GM12878 (cell line): Measurements from ENCODE around the gene TIGAR. TPM values are rescaled to one million over a fixed set of nuclear protein-coding genes. Genes with fewer than 3 reads are reported as not detected.

ENCODE experiments used
- ATF7 ChIP-seq: fragments of 450-650 bp; IDR thresholded peaks from 2 replicates; pipeline ENCODE4 v1.6.1; 2016; ENCODE audit warnings: low read depth, mild to moderate bottlenecking
- CEBPB ChIP-seq, 2 experiments: fragments of 150-350 bp in 1 of 2; IDR thresholded peaks; 2 replicates each; pipeline ENCODE4 v1.6.1; 2012 to 2014; ENCODE audit warnings: low read depth in 2 of 2, low read length in 2 of 2, borderline replicate concordance in 1 of 2, inconsistent platforms in 1 of 2
- EGR1 ChIP-seq, 2 experiments: IDR thresholded peaks; 1 replicate in 1 of 2; 2 replicates in 1 of 2; pipeline ENCODE4 v1.6.1; 2011 to 2012; ENCODE audit warnings: low read depth in 2 of 2, low read length in 2 of 2, borderline replicate concordance in 1 of 2, mild to moderate bottlenecking in 1 of 2, moderate library complexity in 1 of 2
- GABPA ChIP-seq: IDR thresholded peaks from 2 replicates; pipeline ENCODE4 v1.6.1; 2014; ENCODE audit warnings: antibody characterized with exemption, low read depth, mild to moderate bottlenecking, inconsistent platforms
- MEF2A ChIP-seq: IDR thresholded peaks from 2 replicates; pipeline ENCODE4 v1.6.1; 2011; ENCODE audit warnings: low read depth, mild to moderate bottlenecking, low read length, moderate library complexity; ENCODE audit not compliant: insufficient read depth
- MYB ChIP-seq: fragments of 150-350 bp; IDR thresholded peaks from 2 replicates; pipeline ENCODE4 v1.6.1; 2014; ENCODE audit warnings: mild to moderate bottlenecking, low read depth, low read length, borderline replicate concordance
- NFYB ChIP-seq: IDR thresholded peaks from 2 replicates; pipeline ENCODE4 v1.6.1; 2011; ENCODE audit warnings: low read depth, mild to moderate bottlenecking, low read length, improper control_type of control experiment, moderate library complexity; ENCODE audit not compliant: insufficient read depth
- PAX8 ChIP-seq: fragments of 450-650 bp; IDR thresholded peaks from 2 replicates; pipeline ENCODE4 v1.6.1; 2017; ENCODE audit warnings: mild to moderate bottlenecking, moderate library complexity
- POLR2AphosphoS5 ChIP-seq: IDR thresholded peaks from 2 replicates; pipeline ENCODE4 v1.6.1; 2011; ENCODE audit warnings: mild to moderate bottlenecking, low read length, inconsistent platforms
- POU2F2 ChIP-seq: IDR thresholded peaks from 3 replicates; pipeline ENCODE4 v1.6.1; 2011; ENCODE audit warnings: low read depth, mild to moderate bottlenecking, low read length, borderline replicate concordance
- RCOR1 ChIP-seq: conservative IDR thresholded peaks from 2 replicates; pipeline ENCODE4 v1.6.1; 2012; ENCODE audit warnings: low read depth, low read length, improper control_type of control experiment
- RFX5 ChIP-seq: IDR thresholded peaks from 2 replicates; pipeline ENCODE4 v1.6.1; 2011; ENCODE audit warnings: low read depth, low read length, improper control_type of control experiment
- RUNX3 ChIP-seq: IDR thresholded peaks from 2 replicates; pipeline ENCODE4 v1.6.1; 2012; ENCODE audit warnings: low read length, inconsistent platforms
- polyA plus RNA-seq, 11 experiments: library from polyadenylated mRNA; depleted of rRNA in 4 of 11; unstranded in 6 of 11; stranded (reverse) in 5 of 11; fragments of >200 nt; fragmentation: Nextera tagmentation in 4 of 11; fragmentation: Illumina TruSeq in 1 of 11; extraction: Ambion mirVana in 4 of 11; extraction: Trizol in 1 of 11; gene quantifications; 1 replicate in 1 of 11; 2 replicates in 10 of 11; pipeline versions ENCODE4 v1.2.1 to v1.2.3, GENCODE V29; 2011 to 2016; ENCODE audit warnings: inconsistent platforms in 2 of 11, missing spikeins in 2 of 11, low read depth in 1 of 11
- total RNA-seq, 4 experiments: library from RNA; depleted of rRNA in 3 of 4; stranded (reverse); fragments of >200 nt in 3 of 4; fragmentation: Illumina TruSeq in 1 of 4; extraction: Trizol in 1 of 4; gene quantifications; 2 replicates each; pipeline versions ENCODE4 v1.2.1 to v1.2.3, GENCODE V29; 2013 to 2021
- TF ChIP-seq, protein P1 (sequence below): fragments of 450-650 bp; IDR thresholded peaks from 2 replicates; pipeline ENCODE4 v1.6.1; 2016; ENCODE audit warnings: mild to moderate bottlenecking, moderate library complexity, borderline replicate concordance
- TF ChIP-seq, protein P2 (sequence below): fragments of 450-650 bp; formaldehyde crosslinking; IDR thresholded peaks from 2 replicates; pipeline ENCODE4 v1.5.0; 2022; ENCODE audit warnings: mild to moderate bottlenecking, missing genetic modification characterization
- TF ChIP-seq, protein P3 (sequence below): fragments of 450-650 bp; IDR thresholded peaks from 2 replicates; pipeline ENCODE4 v1.6.1; 2017; ENCODE audit warnings: low read depth, mild to moderate bottlenecking, moderate library complexity
- TF ChIP-seq, protein P4 (sequence below): fragments of 450-650 bp; IDR thresholded peaks from 2 replicates; pipeline ENCODE4 v1.6.1; 2017; ENCODE audit warnings: mild to moderate bottlenecking, low read depth, inconsistent platforms; ENCODE audit not compliant: poor library complexity, severe bottlenecking

TIGAR gene
- total and polyA plus RNA-seq, 10 of the 15 experiments (the other 5 are each of a cell fraction or from before 2014, with no cell fraction given), result 7.6 to 45.7 (median 16.5) TPM

DNA sequence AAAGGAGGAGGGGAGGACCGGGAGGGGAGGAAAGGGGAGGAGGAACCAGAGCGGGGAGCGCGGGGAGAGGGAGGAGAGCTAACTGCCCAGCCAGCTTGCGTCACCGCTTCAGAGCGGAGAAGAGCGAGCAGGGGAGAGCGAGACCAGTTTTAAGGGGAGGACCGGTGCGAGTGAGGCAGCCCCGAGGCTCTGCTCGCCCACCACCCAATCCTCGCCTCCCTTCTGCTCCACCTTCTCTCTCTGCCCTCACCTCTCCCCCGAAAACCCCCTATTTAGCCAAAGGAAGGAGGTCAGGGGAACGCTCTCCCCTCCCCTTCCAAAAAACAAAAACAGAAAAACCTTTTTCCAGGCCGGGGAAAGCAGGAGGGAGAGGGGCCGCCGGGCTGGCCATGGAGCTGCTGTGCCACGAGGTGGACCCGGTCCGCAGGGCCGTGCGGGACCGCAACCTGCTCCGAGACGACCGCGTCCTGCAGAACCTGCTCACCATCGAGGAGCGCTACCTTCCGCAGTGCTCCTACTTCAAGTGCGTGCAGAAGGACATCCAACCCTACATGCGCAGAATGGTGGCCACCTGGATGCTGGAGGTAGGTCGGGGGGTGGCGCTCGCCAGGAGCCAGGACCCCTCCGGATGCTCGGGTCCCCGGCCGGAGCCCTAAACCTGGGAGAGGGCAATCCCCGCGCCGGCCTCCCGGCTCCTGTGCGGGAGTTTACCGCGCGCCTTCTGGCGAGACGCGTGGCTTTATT lies 47.2 kb upstream of the TIGAR start, which contains the start of gene CCND2 (continued):
- TF ChIP-seq, protein P1, sequence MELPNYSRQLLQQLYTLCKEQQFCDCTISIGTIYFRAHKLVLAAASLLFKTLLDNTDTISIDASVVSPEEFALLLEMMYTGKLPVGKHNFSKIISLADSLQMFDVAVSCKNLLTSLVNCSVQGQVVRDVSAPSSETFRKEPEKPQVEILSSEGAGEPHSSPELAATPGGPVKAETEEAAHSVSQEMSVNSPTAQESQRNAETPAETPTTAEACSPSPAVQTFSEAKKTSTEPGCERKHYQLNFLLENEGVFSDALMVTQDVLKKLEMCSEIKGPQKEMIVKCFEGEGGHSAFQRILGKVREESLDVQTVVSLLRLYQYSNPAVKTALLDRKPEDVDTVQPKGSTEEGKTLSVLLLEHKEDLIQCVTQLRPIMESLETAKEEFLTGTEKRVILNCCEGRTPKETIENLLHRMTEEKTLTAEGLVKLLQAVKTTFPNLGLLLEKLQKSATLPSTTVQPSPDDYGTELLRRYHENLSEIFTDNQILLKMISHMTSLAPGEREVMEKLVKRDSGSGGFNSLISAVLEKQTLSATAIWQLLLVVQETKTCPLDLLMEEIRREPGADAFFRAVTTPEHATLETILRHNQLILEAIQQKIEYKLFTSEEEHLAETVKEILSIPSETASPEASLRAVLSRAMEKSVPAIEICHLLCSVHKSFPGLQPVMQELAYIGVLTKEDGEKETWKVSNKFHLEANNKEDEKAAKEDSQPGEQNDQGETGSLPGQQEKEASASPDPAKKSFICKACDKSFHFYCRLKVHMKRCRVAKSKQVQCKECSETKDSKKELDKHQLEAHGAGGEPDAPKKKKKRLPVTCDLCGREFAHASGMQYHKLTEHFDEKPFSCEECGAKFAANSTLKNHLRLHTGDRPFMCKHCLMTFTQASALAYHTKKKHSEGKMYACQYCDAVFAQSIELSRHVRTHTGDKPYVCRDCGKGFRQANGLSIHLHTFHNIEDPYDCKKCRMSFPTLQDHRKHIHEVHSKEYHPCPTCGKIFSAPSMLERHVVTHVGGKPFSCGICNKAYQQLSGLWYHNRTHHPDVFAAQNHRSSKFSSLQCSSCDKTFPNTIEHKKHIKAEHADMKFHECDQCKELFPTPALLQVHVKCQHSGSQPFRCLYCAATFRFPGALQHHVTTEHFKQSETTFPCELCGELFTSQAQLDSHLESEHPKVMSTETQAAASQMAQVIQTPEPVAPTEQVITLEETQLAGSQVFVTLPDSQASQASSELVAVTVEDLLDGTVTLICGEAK, result no peak
- TF ChIP-seq RCOR1, result no peak
- TF ChIP-seq GABPA, result no peak
- TF ChIP-seq, protein P2, sequence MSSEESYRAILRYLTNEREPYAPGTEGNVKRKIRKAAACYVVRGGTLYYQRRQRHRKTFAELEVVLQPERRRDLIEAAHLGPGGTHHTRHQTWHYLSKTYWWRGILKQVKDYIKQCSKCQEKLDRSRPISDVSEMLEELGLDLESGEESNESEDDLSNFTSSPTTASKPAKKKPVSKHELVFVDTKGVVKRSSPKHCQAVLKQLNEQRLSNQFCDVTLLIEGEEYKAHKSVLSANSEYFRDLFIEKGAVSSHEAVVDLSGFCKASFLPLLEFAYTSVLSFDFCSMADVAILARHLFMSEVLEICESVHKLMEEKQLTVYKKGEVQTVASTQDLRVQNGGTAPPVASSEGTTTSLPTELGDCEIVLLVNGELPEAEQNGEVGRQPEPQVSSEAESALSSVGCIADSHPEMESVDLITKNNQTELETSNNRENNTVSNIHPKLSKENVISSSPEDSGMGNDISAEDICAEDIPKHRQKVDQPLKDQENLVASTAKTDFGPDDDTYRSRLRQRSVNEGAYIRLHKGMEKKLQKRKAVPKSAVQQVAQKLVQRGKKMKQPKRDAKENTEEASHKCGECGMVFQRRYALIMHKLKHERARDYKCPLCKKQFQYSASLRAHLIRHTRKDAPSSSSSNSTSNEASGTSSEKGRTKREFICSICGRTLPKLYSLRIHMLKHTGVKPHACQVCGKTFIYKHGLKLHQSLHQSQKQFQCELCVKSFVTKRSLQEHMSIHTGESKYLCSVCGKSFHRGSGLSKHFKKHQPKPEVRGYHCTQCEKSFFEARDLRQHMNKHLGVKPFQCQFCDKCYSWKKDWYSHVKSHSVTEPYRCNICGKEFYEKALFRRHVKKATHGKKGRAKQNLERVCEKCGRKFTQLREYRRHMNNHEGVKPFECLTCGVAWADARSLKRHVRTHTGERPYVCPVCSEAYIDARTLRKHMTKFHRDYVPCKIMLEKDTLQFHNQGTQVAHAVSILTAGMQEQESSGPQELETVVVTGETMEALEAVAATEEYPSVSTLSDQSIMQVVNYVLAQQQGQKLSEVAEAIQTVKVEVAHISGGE (CRISPR knock-in tag), result no peak
- TF ChIP-seq, protein P3, sequence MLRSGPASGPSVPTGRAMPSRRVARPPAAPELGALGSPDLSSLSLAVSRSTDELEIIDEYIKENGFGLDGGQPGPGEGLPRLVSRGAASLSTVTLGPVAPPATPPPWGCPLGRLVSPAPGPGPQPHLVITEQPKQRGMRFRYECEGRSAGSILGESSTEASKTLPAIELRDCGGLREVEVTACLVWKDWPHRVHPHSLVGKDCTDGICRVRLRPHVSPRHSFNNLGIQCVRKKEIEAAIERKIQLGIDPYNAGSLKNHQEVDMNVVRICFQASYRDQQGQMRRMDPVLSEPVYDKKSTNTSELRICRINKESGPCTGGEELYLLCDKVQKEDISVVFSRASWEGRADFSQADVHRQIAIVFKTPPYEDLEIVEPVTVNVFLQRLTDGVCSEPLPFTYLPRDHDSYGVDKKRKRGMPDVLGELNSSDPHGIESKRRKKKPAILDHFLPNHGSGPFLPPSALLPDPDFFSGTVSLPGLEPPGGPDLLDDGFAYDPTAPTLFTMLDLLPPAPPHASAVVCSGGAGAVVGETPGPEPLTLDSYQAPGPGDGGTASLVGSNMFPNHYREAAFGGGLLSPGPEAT, result peak; percentile 15; the same call in 1 of the 2 replicates
- peak; percentile 35; the same call in 1 of the 2 replicates for TF ChIP-seq RUNX3
- TF ChIP-seq POLR2AphosphoS5, result peak; percentile 98
- no peak for TF ChIP-seq NFYB
- TF ChIP-seq CEBPB (IDR thresholded peaks at IDR 0.05; ENCODE audit: borderline replicate concordance in 1 of 2, low read depth in 2 of 2, low read length in 2 of 2), result no peak
- no peak for TF ChIP-seq PAX8
- TF ChIP-seq EGR1 (IDR thresholded peaks at IDR 0.05; ENCODE audit: borderline replicate concordance in 1 of 2, low read depth in 2 of 2, low read length in 2 of 2), result no peak
- TF ChIP-seq MYB, result no peak
- 0 out of 2 replicates have a peak, but pooled peaks have one; percentile 12 for TF ChIP-seq RFX5
- no peak for TF ChIP-seq MEF2A
- peak; percentile 81 for TF ChIP-seq POU2F2
- peak; percentile 89 for TF ChIP-seq ATF7
- TF ChIP-seq, protein P4, sequence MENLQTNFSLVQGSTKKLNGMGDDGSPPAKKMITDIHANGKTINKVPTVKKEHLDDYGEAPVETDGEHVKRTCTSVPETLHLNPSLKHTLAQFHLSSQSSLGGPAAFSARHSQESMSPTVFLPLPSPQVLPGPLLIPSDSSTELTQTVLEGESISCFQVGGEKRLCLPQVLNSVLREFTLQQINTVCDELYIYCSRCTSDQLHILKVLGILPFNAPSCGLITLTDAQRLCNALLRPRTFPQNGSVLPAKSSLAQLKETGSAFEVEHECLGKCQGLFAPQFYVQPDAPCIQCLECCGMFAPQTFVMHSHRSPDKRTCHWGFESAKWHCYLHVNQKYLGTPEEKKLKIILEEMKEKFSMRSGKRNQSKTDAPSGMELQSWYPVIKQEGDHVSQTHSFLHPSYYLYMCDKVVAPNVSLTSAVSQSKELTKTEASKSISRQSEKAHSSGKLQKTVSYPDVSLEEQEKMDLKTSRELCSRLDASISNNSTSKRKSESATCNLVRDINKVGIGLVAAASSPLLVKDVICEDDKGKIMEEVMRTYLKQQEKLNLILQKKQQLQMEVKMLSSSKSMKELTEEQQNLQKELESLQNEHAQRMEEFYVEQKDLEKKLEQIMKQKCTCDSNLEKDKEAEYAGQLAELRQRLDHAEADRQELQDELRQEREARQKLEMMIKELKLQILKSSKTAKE, result no peak
